H9 (cell line): ENCODE results near the gene TULP3. TPM values are rescaled to one million over a fixed set of nuclear protein-coding genes. Genes with fewer than 3 reads are reported as not detected.

Experiments
- DNase-seq: peaks from one replicate; pipeline ENCODE4 v3.0.0-alpha.2; 2017
- H2AFZ ChIP-seq: one replicate; pipeline ENCODE4 v1.6.1; 2013; ENCODE audit warnings: mild to moderate bottlenecking, low read length, control low read depth, moderate library complexity
- H2AK5ac ChIP-seq: 2 replicates; pipeline ENCODE4 v1.6.1; 2013; ENCODE audit warnings: low read length, control low read depth, mixed read lengths; ENCODE audit not compliant: insufficient read length
- H2BK120ac ChIP-seq: one replicate; pipeline ENCODE4 v1.6.1; 2013; ENCODE audit warnings: low read depth, mild to moderate bottlenecking, low read length, control low read depth, inconsistent platforms; ENCODE audit not compliant: poor library complexity, severe bottlenecking
- H2BK12ac ChIP-seq: 2 replicates; pipeline ENCODE4 v1.6.1; 2013; ENCODE audit warnings: low read length, control low read depth, mixed read lengths, low read depth; ENCODE audit not compliant: insufficient read length
- H2BK15ac ChIP-seq: 2 replicates; pipeline ENCODE4 v1.6.1; 2013; ENCODE audit warnings: low read depth, low read length, control low read depth
- H2BK20ac ChIP-seq: one replicate; pipeline ENCODE4 v1.6.1; 2013; ENCODE audit warnings: low read depth, mild to moderate bottlenecking, low read length, control low read depth, inconsistent platforms; ENCODE audit not compliant: poor library complexity, severe bottlenecking
- H2BK5ac ChIP-seq: 2 replicates; pipeline ENCODE4 v1.6.1; 2013; ENCODE audit warnings: low read length, control low read depth, mixed read lengths; ENCODE audit not compliant: insufficient read length
- H3K14ac ChIP-seq: 2 replicates; pipeline ENCODE4 v1.6.1; 2013; ENCODE audit warnings: low read length, control low read depth; ENCODE audit not compliant: insufficient read depth
- H3K18ac ChIP-seq: 2 replicates; pipeline ENCODE4 v1.6.1; 2013; ENCODE audit warnings: low read depth, mild to moderate bottlenecking, mixed read lengths, low read length, control low read depth; ENCODE audit not compliant: insufficient read length
- H3K23ac ChIP-seq: 2 replicates; pipeline ENCODE4 v1.6.1; 2013; ENCODE audit warnings: low read length, control low read depth, mixed read lengths, low read depth; ENCODE audit not compliant: insufficient read length
- H3K23me2 ChIP-seq: 2 replicates; pipeline ENCODE4 v1.6.1; 2013; ENCODE audit warnings: low read depth, mild to moderate bottlenecking, mixed read lengths, low read length, control low read depth; ENCODE audit not compliant: insufficient read length, poor library complexity, severe bottlenecking
- H3K27ac ChIP-seq: 2 replicates; pipeline ENCODE4 v1.5.1; 2013; ENCODE audit warnings: low read length, control low read depth, mixed read lengths, low read depth; ENCODE audit not compliant: insufficient read length
- H3K27me3 ChIP-seq: 2 replicates; pipeline ENCODE4 v1.6.1; 2013; ENCODE audit warnings: low read length, control low read depth, inconsistent platforms; ENCODE audit not compliant: insufficient read depth
- H3K4ac ChIP-seq: 2 replicates; pipeline ENCODE4 v1.6.1; 2013; ENCODE audit warnings: low read depth, mild to moderate bottlenecking, control low read depth, inconsistent platforms, low read length, moderate library complexity
- H3K4me1 ChIP-seq: 2 replicates; pipeline ENCODE4 v1.6.1; 2013; ENCODE audit warnings: low read length, control low read depth, inconsistent platforms; ENCODE audit not compliant: insufficient read depth
- H3K4me2 ChIP-seq: 2 replicates; pipeline ENCODE4 v1.6.1; 2013; ENCODE audit warnings: low read length, control low read depth, mixed read lengths; ENCODE audit not compliant: insufficient read length, insufficient read depth
- H3K56ac ChIP-seq: 2 replicates; pipeline ENCODE4 v1.6.1; 2013; ENCODE audit warnings: low read depth, mild to moderate bottlenecking, mixed read lengths, low read length, control low read depth; ENCODE audit not compliant: insufficient read length
- H3K79me1 ChIP-seq: 2 replicates; pipeline ENCODE4 v1.6.1; 2013; ENCODE audit warnings: low read depth, mild to moderate bottlenecking, moderate library complexity, low read length, control low read depth, inconsistent platforms; ENCODE audit not compliant: insufficient read depth, poor library complexity, severe bottlenecking
- H3K79me2 ChIP-seq: 2 replicates; pipeline ENCODE4 v1.6.1; 2013; ENCODE audit warnings: low read length, control low read depth, inconsistent platforms; ENCODE audit not compliant: insufficient read depth
- H3K9ac ChIP-seq: 2 replicates; pipeline ENCODE4 v1.6.1; 2013; ENCODE audit warnings: low read length, control low read depth, mixed read lengths; ENCODE audit not compliant: insufficient read length; ENCODE audit errors: extremely low read depth
- H3K9me3 ChIP-seq: one replicate; pipeline ENCODE4 v1.6.1; 2013; ENCODE audit warnings: low read depth, low read length, inconsistent platforms; ENCODE audit not compliant: control insufficient read depth
- H3T11ph ChIP-seq: one replicate; pipeline ENCODE4 v1.6.1; 2013; ENCODE audit warnings: mild to moderate bottlenecking, low read length, control low read depth, inconsistent platforms
- H4K20me1 ChIP-seq: one replicate; pipeline ENCODE4 v1.6.1; 2013; ENCODE audit not compliant: control insufficient read depth, insufficient read length, insufficient read depth
- H4K5ac ChIP-seq: 2 replicates; pipeline ENCODE4 v1.6.1; 2013; ENCODE audit warnings: low read depth, mild to moderate bottlenecking, mixed read lengths, low read length, control low read depth; ENCODE audit not compliant: insufficient read length
- H4K8ac ChIP-seq: replicated peaks from 2 replicates; pipeline ENCODE4 v1.6.1; 2013; ENCODE audit warnings: low read length, control low read depth, mixed read lengths, low read depth; ENCODE audit not compliant: insufficient read length
- H4K91ac ChIP-seq: 2 replicates; pipeline ENCODE4 v1.6.1; 2013; ENCODE audit warnings: low read depth, mild to moderate bottlenecking, moderate library complexity, mixed read lengths, low read length, control low read depth; ENCODE audit not compliant: insufficient read length
- H3K27ac Mint-ChIP-seq, 3 experiments: 2 replicates in 2 of 3; 3 replicates in 1 of 3; pipeline ENCODE4 v1.8.0; 2020 to 2021; ENCODE audit warnings: mixed read lengths in 3 of 3, mild to moderate bottlenecking in 1 of 3, moderate library complexity in 1 of 3
- H3K27me3 Mint-ChIP-seq: 2 replicates; pipeline ENCODE4 v1.8.0; 2021; ENCODE audit warnings: low read depth, mild to moderate bottlenecking, moderate library complexity, mixed read lengths
- H3K36me3 Mint-ChIP-seq, 3 experiments: 2 replicates in 2 of 3; 3 replicates in 1 of 3; pipeline ENCODE4 v1.8.0; 2020 to 2021; ENCODE audit warnings: low read depth in 3 of 3, mixed read lengths in 3 of 3; ENCODE audit not compliant: insufficient read depth in 1 of 3
- H3K4me1 Mint-ChIP-seq, 2 experiments: 2 replicates each; pipeline ENCODE4 v1.8.0; 2020; ENCODE audit warnings: mixed read lengths in 2 of 2
- H3K4me3 Mint-ChIP-seq, 2 experiments: 2 replicates in 1 of 2; 3 replicates in 1 of 2; pipeline ENCODE4 v1.8.0; 2020 to 2021; ENCODE audit warnings: mild to moderate bottlenecking in 2 of 2, mixed read lengths in 2 of 2, moderate library complexity in 1 of 2
- H3K9me3 Mint-ChIP-seq, 2 experiments: 2 replicates in 1 of 2; 3 replicates in 1 of 2; pipeline ENCODE4 v1.8.0; 2020; ENCODE audit warnings: mild to moderate bottlenecking in 2 of 2, mixed read lengths in 2 of 2, moderate library complexity in 1 of 2
- CTCF ChIP-seq: fragments of 200-600 bp; sonication (generic); conservative IDR thresholded peaks from 3 replicates; pipeline ENCODE4 v1.8.0; 2021; ENCODE audit warnings: antibody characterized with exemption, mild to moderate bottlenecking
- WGBS: extraction: QIAGEN DNeasy Blood & Tissue Kit; methylation state at CpG from one replicate; pipeline ENCODE4 v1.1.7; 2013; ENCODE audit warnings: missing lambda C conversion rate, low lambda C conversion rate, mixed read lengths; ENCODE audit not compliant: insufficient read length; ENCODE audit errors: extremely low coverage; 5-methylcytosine and 5-hydroxymethylcytosine counted together
- total RNA-seq: library from RNA; stranded (reverse); gene quantifications from 2 replicates; pipeline ENCODE4 v1.2.1, GENCODE V29; 2021

TULP3 gene
- total RNA-seq, 1 experiment from 2014 or later, result 22.3 TPM

DNA sequence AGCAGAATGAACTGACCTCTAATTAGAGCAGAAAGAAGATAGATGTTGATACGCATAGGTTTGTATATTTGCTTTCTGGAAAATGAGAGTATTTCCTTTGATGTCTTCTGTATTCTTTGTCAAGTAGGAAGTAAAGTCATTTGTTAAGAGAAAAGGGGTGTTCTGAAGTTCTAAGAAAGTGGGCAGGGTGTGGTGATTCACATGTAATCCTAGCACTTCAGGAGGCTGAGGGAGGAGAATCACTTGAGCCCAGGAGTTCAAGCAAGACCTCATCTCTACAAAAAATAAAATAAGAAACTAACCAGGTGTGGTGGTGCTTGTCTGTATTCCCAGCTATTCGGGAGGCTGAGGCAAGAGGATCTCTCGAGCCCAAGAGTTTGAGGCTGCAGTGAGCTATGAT is 10.8 kb upstream of the TULP3 start:
- no peaks in the 10 kb centered on the region for H3K27me3 Mint-ChIP-seq
- no peak overlapping the region for H2BK5ac ChIP-seq
- H4K20me1 ChIP-seq, result no peaks in the 10 kb centered on the region
- H3K4ac ChIP-seq, result no peak overlapping the region
- no peak for DNase-seq
- no peaks in the 10 kb centered on the region for H3K4me1 ChIP-seq
- no peak overlapping the region for H3K56ac ChIP-seq
- no peak overlapping the region for H3K9ac ChIP-seq
- H4K91ac ChIP-seq, result no peak overlapping the region
- WGBS, result no CpG with 5 or more reads among the region's 3 CpGs
- H4K5ac ChIP-seq, result no peak overlapping the region
- no peaks in the 10 kb centered on the region for H3K9me3 ChIP-seq
- H3K27me3 ChIP-seq, result no peaks in the 10 kb centered on the region
- no peak overlapping the region for H3K18ac ChIP-seq
- H2BK120ac ChIP-seq, result no peak overlapping the region
- H3K27ac Mint-ChIP-seq, result peak overlapping the region; percentile 24 to 66 (median 49); a peak in 3 of 7 replicates
- H2BK15ac ChIP-seq, result no peak overlapping the region
- H2BK12ac ChIP-seq, result no peak overlapping the region
- H3K23me2 ChIP-seq, result peaks cover 14% of the 10 kb centered on the region
- H2AK5ac ChIP-seq, result no peak overlapping the region
- H3K4me3 Mint-ChIP-seq, result peak overlapping the region in 1 of 2 experiments; percentile 58; a peak in 2 of 5 replicates
- H3K9me3 Mint-ChIP-seq, result 0 out of 5 replicates have a peak, but pooled peaks cover 0 to 2% of the 10 kb centered on the region in 2 experiments
- peaks cover 14 to 21% (median 17%) of the 10 kb centered on the region in 3 experiments for H3K36me3 Mint-ChIP-seq
- H3K27ac ChIP-seq, result no peak overlapping the region
- no peak overlapping the region for H3K23ac ChIP-seq
- H3T11ph ChIP-seq, result no peak overlapping the region
- no peak overlapping the region for H2BK20ac ChIP-seq
- no peak overlapping the region for H3K4me2 ChIP-seq
- H3K14ac ChIP-seq, result no peak overlapping the region
- H3K79me2 ChIP-seq, result peaks cover 7% of the 10 kb centered on the region; the same call in 1 of the 2 replicates
- H3K4me1 Mint-ChIP-seq, result peaks cover 27 to 30% of the 10 kb centered on the region in 2 experiments
- TF ChIP-seq CTCF, result no peak
- H2AFZ ChIP-seq, result no peak overlapping the region
- H4K8ac ChIP-seq, result no peak overlapping the region
- no peaks in the 10 kb centered on the region for H3K79me1 ChIP-seq
